GM12872 (cell line): ENCODE results near the gene ALCAM.

ENCODE experiments used
- TF ChIP-seq, protein P1 (sequence below): IDR thresholded peaks from 3 replicates; pipeline ENCODE4 v1.5.1; 2011; ENCODE audit warnings: low read depth, mild to moderate bottlenecking, low read length, moderate library complexity; ENCODE audit not compliant: insufficient read depth

Gene ALCAM

DNA sequence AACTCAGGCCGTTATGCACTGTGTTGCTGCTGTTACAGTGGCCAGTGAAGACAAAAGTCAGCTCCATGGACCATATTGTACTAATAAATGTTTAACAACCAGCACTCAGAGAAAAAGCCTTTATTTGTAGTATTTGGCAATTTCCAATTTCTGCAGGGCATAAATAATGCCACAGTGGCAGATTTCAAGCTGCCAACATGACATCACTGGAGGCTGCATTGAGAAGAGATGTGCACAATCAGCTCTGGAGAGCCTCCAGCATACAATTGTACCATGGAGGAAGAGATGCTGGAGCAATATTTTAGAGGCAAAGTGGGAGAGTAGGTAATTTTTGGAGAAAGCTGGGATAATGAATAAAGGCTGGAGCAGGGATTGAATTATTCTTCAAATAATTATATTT is 9.7 kb upstream of the ALCAM start:
- TF ChIP-seq, protein P1, sequence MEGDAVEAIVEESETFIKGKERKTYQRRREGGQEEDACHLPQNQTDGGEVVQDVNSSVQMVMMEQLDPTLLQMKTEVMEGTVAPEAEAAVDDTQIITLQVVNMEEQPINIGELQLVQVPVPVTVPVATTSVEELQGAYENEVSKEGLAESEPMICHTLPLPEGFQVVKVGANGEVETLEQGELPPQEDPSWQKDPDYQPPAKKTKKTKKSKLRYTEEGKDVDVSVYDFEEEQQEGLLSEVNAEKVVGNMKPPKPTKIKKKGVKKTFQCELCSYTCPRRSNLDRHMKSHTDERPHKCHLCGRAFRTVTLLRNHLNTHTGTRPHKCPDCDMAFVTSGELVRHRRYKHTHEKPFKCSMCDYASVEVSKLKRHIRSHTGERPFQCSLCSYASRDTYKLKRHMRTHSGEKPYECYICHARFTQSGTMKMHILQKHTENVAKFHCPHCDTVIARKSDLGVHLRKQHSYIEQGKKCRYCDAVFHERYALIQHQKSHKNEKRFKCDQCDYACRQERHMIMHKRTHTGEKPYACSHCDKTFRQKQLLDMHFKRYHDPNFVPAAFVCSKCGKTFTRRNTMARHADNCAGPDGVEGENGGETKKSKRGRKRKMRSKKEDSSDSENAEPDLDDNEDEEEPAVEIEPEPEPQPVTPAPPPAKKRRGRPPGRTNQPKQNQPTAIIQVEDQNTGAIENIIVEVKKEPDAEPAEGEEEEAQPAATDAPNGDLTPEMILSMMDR, result no peak

DNA sequence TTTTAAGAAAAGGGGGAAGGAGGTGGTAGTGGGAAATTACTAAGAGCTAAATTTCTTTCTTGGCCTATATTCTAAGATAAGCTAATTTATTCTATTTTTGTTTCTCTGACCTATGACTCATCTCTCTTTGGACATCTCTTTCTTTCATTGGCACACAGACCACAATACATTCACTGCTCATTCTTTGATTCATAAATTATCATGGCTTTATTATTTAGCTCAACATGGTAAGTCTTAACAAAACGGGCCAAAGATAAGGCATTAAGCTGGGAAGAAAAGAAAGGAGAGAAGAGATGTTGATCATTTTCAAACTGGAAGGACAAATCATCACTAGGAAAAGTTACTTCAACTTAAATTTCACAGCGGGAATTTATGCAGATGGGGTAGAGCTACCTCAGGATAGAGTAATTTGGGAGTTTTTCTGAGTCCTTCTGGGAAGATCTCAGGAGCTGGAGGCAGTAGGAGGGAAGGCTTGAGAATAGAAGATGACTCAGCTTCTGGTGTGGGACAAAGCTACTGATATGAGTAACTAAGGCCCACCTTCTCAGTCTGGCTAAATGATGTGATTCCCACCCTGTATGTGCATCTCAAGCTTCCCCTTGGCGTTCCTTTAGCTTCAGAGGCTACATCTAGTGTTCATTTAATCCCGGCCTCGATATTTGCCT is 7.5 kb upstream of the ALCAM start:
- TF ChIP-seq, protein P1, result no peak

DNA sequence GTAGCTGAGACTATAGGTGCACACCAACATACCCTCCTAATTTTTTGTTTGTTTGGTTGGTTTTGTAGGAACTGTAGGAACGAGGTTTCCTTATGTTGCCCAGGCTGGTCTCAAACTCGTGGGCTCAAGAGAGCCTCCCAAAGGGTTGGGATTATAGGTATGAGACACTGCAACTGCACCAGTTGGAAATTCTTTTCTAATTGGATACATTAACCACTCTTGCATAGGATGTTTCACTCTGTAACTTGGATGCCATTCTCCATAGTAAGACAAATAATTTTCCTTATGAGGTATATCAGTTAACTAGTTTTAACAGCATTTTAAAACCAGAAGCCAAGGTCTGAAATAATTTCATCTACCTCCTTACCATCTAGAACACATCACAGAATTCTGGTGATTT is 6.7 kb upstream of the ALCAM start:
- TF ChIP-seq, protein P1, result no peak

DNA sequence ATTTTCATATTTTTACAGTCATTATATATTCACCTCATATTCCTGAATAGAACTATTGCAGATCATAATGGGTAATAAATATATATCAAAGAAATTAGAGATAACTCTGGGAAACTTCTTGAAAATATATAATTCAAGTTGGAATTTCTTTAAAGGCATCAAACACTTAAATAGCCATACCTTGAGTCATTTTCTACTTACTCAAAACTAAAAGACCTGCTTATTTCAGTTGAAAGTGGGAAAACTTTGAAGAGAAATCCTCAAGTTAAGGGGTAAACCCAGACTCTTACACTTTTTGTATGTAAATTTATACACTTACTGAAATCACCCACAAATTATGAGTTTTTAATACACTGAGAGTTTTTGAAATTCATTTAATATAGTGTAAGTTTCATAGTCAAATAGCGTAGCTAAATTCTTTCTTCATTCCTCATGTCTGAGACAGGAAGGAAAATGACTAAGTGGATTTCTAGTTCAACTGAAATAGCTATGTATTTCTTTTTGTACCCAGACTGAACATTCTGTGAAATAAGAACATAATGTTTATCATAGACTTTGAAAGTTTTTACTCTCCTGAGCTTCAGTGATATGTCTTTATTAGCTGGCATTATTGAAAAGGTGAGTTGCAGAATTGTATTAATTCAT is 4.6 kb upstream of the ALCAM start:
- TF ChIP-seq, protein P1, result no peak

DNA sequence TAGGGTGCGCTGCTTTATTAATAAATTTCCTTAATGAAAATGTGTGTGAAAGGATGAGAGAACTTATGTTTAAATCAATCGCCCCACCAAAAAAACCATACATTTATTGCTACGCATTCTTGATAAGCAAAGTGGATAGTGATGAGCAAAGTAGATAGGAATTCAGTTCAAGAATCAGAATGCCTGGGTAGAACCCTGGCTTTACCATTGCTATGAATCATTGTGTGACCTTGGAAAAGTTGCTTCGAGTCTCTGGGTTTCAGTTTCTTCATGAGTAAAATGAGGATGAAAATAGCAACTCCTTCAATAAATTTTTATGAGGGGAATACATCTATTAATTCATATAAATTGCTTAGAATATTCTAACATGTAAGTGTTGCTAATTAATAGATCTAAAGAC is 2.6 kb upstream of the ALCAM start:
- TF ChIP-seq, protein P1, result no peak

DNA sequence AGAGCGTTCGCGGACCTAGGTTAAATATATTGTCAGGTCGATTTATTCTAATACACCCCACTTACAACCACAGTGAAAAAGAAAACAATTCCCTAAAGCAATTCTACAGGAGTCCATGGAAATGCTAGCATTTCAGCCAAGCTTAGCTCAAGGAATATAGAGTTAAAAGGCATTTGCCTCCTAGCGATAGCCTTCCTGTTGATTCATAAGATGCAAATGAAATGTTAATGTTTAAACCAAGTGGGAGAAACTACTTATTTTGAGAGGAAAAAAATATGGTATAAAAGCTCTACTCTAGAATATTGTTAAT is 1.7 kb upstream of the ALCAM start:
- TF ChIP-seq, protein P1, result no peak

DNA sequence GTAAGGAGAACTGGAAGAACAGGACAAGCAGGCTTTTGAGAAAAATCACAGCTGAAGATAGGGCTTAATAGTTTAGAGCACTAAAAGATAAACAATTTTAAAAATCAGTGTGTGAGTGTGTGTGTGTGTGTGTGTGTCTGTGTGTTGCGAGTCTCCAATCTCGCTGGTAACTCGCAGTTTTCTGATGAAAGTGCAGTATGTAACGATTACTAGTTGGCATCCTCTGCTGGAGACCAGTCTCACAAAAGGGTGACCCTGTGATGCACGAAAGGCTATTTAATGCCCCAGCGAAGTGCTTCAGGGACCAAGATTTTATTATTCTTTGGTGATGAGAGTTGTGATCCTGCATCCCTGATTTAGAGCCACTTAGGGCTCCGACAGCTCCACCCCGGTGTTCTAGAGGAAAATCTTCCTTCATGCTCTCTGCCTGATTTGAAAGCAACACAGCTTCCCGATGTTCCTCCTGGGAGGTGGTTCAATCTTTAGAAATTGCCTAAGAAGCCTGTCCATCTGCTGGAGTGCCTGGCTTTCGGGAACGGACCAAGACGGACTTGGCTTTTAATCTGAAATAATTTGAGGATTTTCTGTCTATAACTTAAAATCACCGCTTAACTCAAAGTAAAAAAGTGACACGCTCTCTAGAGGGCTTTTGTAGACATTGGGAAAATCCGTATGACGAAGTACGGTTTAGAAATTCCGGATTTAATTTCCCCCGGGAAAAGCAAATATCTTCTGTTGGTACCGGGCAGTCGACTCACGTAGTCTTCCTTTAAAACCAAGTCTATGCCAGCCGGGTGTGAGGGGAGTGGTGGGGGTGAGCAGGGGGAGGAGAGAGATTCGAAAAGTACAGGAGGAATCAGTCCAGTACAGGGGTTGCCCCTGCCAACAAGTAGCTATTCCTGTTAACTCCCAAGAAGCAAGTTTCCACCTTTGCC is 1.1 kb upstream of the ALCAM start:
- TF ChIP-seq, protein P1, result no peak
